HG03571 (cell line): Measurements from ENCODE around the gene NIPAL4.
"Not testable (repeated sequence)": the region's sequence is repeated elsewhere in the genome, so short reads cannot be mapped to it uniquely, and the experiment has no call there.

Experiments used
- ATAC-seq: cut with Tn5 transposase; IDR thresholded peaks from one replicate; pipeline ENCODE4 v1.9.1; 2021; ENCODE audit not compliant: unreplicated experiment

Gene NIPAL4

DNA sequence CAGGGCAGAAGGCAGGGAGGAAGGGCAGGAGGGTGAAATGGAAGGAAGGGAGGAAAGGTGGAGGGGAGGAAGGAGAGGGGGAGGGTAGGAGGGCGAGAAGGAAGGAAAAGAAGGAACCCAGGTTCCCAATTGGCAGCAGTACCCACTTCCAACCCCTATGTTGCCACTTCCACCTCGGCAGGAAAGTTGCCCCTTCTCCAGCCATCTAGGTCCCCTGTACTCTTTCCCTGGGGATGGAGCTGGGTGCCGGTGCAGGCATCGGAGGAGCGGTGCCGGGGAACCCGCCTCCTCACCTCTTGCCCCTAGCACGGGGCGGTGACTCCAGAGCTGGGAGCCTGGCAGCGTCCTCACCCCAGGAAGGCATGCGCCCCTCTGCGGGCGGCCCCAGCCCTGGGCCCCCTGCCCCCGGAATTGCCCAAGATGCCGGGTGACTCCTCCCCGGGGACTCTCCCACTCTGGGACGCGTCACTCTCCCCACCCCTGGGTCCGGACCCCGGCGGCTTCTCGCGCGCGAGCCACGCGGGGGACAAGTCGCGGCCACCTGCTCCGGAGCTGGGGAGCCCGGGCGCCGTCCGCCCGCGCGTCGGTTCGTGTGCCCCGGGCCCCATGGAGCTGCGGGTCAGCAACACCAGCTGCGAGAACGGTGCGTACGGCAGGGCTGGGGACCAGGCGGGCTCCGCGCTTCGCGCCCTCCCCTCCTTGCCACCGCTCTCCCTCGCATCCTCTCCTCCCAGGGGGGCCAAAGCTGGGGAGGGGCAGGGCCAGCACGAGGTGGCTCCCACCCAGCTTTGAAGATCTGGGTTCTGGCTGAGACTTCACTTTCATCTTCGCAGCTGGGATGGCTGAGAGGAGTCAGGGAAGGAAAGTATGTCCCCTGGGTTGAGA is at the start of gene NIPAL4:
TSS of gene NIPAL4 (plus strand) at position 499 of the 885 bp plus-strand sequence. CDS start at position 607, 108 bp downstream.
- ATAC-seq: no peak

DNA sequence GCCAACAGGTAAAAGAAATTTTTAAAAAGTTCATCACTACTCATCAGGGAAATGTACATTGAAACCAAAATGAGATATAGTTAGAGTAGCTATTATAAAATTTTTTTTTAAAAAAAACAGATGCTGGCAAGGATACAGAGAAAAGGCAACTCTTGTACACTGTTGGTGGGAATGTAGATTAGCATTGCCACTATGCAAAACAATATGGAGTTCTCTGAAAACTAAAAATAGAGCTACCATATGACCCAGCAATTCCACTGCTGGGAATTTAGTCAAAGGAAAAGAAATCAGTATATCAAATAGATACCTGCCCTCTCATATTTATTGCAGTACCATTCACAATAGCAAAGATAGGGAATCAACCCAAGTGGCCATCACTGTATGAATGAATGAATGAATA is 44.2 kb upstream of the NIPAL4 start:
- ATAC-seq: no peak

DNA sequence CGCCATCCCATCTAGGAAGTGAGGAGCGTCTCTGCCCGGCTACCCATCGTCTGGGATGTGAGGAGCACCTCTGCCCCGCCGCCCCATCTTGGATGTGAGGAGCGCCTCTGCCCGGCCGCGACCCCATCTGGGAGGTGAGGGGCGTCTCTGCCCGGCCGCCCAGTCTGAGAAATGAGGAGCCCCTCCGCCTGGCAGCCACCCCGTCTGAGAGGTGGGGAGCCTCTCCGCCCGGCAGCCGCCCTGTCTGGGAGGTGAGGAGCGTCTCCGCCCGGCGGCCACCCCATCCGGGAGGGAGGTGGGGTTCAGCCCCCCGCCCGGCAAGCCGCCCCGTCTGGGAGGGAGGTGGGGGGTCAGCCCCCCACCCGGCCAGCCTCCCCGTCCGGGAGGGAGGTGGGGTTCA is 40.5 kb upstream of the NIPAL4 start:
- not testable (repeated sequence) for ATAC-seq

DNA sequence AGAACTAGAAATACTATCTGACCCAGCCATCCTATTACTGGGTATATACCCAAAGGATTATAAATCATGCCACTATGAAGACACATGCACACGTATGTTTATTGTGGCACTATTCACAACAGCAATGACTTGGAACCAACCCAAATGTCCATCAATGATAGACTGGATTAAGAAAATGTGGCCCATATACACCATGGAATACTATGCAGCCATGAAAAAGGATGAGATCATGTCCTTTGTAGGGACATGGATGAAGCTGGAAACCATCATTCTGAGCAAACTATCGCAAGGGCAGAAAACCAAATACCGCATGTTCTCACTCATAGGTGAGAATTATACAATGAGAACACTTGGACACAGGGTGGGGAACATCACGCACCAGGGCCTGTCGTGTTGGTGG is 30.1 kb upstream of the NIPAL4 start:
- ATAC-seq: not testable (repeated sequence)

DNA sequence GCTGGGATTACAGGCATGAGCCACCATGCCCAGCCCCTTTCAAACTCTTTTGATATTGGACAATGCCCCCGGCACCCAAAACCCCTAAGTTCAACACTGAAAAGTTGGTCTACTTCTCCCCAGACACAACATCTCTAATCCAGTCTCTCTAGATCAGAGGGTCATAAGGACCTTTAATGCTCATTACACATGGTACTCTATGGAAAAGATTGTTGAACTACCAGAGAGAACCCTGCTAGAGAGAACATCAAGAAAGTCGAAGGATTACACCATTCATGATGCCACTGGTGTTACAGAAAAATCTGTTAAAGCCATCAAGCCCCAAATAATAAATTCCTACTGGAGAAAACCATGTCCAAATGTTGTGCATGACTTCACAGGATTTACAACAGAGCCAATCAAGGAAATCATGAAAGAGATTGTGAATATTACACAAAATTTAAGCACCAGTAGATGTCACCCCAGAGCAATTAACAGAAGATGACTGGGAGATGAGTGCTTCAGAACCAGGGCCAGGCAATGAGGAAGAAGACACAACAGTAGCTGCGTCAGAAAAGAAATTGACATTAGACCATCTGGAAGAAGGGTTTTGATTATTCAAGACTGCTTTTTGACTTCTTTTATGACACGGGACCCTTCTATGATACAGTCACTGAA is 28.3 kb upstream of the NIPAL4 start:
- ATAC-seq: no peak

DNA sequence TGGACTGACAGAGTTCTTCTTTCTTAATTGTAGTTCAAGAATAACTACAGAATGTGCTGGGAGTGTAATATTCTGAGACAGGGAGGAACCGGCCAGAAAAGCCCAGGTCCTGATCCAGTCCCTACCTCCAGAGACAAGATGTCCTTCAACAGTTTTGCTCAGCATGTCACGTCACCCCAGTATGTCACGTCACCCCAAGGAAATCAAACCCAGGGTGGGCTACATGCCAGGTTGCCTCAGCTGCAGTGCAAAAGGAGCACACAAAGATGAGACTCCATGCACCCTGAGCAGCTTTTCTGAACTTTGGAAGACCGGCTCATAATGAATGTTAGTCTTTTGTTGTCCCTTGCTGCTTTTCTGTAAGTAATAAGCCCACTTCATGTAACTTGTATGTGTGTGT is 25.9 kb upstream of the NIPAL4 start:
- no peak for ATAC-seq

DNA sequence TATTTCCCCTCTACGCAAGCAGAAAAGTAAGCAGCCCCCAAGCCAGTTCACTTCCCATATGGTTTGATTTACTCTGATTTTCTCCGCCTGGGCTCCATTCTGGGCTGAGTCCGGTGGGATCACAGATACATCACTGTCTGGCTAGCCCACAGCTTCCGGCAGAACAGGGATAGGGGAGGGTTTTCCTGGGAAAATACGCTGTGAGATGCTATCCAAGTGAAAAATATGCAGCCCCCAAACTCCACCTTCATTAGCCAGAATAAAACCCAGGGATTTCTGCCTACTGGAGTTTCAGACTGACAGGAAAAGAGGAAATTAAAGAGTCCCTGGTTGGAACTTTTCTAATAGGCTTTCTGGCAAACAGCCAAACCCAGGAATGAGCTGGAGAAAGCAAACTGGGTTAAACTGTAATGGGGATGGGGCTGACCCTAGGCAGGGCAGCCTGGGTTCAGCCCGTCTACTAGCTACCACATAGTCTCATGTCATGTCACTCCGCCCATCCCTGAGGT is 16.9 kb upstream of the NIPAL4 start:
- ATAC-seq: no peak

DNA sequence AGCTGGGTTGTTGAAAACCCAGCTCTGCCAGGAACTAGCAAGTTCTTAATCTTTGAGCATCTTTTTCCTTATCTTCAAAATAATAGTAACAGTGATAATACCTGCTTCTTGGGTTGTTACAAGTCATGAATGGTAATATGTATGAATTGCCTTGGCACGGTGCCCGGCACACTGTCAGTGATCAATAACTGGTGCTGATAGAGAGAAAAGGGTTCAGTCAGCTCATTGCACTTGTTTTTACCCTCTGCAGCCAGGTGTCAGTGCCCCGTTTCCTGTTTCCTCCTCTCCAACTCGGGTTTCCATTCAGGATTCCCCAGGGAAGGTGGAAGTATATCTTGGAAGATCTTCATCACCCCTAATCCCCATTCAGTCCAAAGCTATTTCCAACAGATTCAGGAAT is 15.8 kb upstream of the NIPAL4 start:
- no peak for ATAC-seq

DNA sequence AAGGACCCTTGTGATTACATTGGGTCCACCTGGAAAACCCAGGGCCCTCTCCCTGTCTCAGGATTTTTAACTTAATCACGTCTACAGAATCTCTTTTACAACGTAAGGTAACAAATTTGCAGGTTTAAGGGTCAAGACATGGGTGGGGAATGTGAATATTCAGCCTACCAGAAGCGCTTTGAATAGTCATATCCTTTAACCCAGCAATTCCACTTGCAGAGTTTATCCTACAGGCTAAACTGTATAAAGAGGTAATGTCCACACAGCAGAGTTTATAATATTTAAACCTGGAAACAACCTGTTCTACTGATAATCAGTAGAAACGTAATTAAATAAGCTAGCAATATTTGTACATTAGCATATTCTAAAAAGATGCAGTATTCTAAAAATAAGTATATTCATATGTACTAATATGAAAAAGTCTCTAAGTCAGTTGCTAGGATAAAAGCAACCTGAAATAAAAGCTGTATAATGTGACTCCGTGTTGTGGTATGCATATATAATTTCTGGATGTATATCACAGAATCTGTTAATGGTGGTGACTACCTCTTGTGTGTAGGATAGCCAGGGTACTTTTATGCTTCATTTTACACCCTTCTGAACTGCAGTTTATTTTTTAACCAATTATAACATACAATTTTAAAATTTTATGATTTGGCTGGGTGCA is 14.1 kb upstream of the NIPAL4 start:
- no peak for ATAC-seq

DNA sequence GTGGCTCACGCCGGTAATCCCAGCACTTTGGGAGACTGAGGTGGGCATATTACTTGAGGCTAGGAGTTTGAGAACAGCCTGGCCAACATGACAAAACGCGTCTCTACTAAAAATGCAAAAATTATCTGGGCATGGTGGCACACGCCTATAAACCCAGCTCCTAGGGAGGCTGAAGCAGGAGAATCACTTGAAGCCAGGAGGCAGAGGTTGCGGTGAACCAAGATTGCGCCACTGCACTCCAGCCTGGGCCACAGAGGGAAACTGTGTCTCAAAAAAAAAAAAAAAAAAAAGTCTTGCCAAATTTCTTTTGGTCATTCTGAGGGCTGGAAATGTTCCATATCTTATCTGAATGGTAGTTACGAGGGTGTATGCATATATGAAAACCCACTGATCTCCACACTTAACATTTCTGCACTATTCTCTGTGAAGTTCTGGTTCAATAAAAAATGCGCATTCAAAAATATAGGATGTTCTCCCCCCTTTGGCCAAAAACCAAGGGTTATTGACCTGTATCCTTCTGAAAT is 13.5 kb upstream of the NIPAL4 start:
- ATAC-seq: no peak

DNA sequence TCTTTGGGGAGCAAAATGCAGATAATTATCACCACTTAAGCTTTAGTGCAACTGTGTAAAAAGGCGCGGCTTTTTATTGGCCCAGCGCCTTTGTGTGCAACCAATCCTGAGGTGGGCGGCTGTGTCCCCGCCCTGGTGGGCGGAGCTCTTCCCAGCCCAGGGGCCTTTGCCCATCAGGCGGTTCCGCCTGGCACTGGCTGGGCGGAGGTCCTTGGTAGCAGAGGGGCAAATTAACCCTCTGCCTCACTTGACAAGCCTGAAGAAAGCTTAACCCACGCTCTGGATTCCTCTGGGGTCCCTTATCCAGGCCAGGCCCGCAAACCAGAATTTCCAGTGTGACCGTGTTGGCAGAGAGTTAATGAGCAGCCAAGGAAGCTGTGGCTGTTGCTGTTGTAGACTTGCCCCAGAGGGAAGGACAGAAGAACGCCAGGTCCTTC is 12.8 kb upstream of the NIPAL4 start:
- ATAC-seq: no peak

DNA sequence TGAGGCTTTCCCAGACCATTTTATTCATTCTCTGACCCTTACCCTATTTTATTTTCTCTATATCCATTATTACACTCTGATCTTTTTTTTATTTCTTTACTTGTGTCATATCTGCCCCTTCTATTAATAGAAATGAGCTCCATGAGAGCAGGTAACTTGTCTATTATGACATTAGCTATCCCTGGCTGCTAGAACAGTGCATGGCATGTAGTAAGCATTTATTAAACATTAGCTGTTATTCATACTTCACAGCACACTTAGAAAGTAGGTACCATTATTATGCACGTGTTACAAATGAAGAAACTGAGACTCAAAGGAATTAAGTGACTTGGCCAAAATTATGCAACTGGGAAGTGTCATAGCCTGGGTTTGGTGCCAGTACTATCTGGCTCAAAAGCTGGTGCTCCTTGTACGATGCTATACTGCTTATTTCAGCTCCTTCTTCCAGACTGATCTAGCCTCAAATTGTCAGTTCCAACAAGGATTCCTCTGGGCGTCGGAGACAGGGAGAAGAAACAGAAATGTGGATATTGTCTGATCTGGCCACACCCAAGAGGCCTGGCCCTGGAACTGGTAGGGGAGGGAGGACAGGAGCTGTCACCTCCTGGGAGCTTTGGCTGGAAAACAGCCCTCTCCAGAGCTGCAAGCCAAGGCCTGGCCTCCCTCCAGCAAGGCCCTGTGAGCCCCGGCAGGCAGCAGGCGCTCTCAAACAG is 10.8 kb upstream of the NIPAL4 start:
- ATAC-seq: no peak

DNA sequence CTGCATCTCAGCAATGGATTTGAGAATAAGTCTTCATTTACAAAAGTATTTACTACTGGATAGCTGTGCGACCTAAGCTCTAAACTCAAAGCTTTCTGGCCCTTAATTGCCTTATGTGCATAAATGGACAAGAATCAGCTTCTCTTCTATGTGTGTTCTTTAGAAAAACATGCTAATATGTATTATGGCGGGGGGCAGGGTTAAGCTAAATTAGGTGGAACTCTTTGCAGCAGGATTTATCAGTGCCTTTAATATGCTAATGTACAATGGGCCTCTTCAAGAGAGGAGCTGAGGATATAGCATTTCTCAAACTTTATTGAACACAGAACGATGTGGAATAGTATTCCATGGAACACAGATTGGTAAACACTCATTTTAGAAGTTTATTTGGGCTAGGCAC is 10.0 kb upstream of the NIPAL4 start:
- no peak for ATAC-seq

DNA sequence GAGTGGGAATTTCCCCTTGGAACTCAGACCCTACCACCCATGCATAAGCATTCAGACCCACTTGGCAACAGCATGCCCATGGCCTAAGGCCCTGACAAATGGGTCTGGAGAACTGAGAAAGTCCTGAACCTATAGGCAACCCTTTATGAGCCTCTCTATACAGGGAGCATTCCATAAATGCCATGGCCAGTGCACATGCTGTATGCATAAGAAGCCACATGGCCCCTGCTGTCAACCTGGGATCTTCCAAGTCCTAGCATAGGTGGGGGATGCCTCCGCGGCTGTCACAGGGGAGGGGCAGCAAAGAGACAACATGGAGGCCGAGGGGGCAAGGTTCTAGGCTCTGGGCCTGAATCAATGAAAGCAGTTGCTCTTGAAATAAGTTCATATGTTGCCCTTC is 8.2 kb upstream of the NIPAL4 start:
- no peak for ATAC-seq

DNA sequence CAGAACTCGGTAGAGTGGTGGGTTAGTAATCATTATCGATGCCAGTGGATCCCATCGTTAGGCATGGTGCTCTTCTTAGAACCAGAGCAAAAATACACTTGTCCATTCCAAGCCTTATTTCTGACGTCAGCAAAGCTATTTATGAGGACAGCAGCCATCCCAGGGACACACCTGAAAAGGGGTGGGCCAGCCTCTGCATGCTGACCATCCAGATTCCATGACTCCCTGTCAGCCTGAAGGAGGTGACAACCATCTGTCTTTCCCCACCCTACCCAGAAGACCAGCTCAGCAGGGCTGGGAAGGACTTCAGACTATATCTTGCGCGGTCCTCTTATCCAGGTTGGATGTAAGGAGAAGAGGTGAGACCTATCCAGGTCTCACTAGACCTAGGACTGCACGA is 5.7 kb upstream of the NIPAL4 start:
- ATAC-seq: no peak

DNA sequence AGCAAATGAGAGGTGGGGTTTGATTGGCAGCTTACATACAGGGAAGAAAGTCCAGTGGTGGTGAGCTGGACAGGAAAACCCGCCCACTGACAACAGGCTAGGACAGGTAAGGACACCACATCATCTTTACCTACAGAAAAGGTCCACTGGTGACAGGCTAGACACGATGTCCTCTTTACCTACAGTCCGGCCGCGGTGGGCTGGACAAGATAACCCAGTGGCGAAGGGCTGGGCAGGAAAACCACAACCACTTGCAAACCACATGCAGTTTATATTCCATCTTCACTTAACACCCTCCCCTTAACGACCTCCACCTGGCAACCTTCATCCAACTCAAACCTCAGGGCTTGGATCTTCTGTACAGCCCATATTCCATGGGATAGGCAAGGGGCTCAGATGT is 5.0 kb upstream of the NIPAL4 start:
- ATAC-seq: no peak

DNA sequence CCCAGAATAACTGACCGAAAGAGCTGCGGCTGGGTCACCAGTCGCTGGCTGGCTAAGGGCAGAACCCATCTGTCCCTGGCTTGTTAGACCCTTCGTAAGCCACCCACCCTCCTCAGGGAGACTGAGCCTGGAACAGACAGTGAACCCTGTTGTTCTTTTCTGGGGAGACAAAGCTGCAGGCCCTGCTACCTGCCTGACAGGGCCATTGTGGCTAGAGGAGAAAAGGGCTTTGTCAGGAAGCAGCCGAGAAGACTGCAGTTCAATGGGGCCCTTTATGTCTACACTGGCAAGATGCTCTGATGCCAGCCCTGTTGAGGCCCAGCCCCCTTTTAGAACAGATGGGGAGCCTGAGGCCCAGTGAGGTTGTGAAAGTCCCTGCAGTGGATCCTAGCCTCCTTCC is 3.7 kb upstream of the NIPAL4 start:
- ATAC-seq: no peak

DNA sequence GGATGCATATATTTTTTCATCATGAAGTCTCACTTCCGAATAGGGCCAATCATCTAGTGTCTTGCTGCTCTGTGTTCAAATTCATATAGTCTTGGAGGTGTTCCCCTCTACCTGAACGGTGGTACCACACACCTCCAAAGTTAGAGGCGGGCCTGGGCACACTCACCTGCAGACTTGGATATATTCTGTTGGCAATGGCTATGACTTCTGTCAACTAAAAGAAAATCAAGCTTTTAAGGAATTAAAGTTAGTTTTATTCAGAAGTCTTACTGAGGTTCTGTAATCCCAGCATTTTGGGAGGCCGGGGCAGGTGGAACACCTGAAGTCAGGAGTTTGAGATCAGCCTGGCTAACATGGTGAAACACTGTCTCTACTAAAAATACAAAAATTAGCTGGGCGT is 2.6 kb upstream of the NIPAL4 start:
- ATAC-seq: no peak

DNA sequence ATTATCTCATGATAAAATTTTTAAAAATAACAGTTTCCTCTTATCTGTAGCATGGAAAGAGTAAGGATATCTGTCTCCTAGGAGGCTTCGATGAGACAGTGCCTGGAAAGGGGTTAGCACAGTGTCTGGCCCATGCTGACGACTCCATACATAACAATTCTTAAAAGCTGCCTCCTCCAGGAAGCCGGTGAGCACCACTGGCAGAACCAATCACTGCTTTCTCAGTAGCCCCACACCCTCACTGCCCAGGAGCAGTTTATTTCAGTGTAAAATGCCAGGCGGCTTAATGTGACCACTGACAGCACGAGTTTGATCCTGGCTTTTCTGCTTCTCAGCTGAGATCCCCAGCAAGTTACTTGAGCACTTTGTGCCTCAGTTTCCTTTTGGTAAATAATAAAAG is 1.2 kb upstream of the NIPAL4 start:
- no peak for ATAC-seq

DNA sequence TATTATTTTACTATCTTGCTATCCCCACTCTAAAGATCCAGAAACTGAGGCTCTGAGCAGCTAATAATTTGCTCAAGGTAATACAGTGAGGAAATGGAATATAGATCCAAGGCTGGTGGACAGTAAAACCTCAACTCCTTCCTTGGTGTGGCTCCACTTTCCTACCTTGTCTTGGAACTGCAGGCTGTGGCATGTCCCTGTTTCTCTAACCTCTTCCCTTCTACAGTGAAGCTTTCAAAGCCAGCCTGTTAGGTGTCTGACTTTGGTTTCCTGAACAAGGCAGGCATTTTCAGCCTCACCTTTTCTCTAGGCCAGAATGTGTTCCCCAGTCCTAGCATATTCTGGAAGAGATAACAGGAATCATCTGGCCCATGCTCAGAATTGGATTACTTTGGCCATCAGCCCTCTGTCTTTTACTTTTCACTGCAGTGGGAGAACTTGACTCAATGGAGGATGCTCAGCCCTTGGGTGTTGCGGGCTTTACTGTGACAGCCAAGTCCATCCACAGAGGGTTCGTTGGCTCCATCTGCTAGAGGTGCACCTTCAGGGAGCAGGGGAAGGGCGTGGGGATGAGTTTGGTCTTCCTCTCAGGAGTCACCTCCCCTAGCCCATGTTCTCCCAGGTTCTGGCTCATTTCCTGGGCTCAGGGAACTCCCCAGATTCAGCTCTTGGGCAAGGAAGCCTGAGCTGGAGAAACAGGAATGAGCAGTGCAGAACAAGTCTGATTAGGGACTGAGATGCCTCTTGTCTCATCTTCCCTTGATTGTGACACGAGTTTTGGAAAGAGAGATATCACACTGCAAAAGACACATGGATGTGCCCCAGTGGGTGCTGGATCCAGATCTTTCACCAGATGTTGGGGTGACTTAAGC is 1.1 kb downstream of the NIPAL4 start:
- ATAC-seq: no peak
